Measurements from ENCODE around the gene TLK1.
"Not testable (repeated sequence)": the region's sequence is repeated elsewhere in the genome, so short reads cannot be mapped to it uniquely, and the experiment has no call there.

TLK1 gene

GRCh38 chr2:171076422-171076821 is 84.3 kb downstream of the TLK1 start:
- DNase-seq, result not testable (repeated sequence)

- no peak for DNase-seq
Observed at GRCh38 chr2:171072164-171072563, 88.5 kb downstream of the TLK1 start.

- DNase-seq, result no peak
Observed at GRCh38 chr2:171069286-171069956, 91.3 kb downstream of the TLK1 start.

GRCh38 chr2:171066110-171066509 is 94.6 kb downstream of the TLK1 start:
- no peak for DNase-seq

- no peak for DNase-seq
Observed at GRCh38 chr2:171057575-171057974, 103.1 kb downstream of the TLK1 start.

- no peak for DNase-seq
Observed at GRCh38 chr2:171056307-171056706, 104.4 kb downstream of the TLK1 start.

GRCh38 chr2:171049691-171050090 is 111.0 kb downstream of the TLK1 start:
- DNase-seq, result no peak

GRCh38 chr2:171046048-171046560 is 114.6 kb downstream of the TLK1 start:
- DNase-seq, result no peak

- DNase-seq, result no peak
Observed at GRCh38 chr2:171044416-171044815, 116.3 kb downstream of the TLK1 start.

GRCh38 chr2:171042253-171042969 is 118.3 kb downstream of the TLK1 start:
- no peak for DNase-seq

GRCh38 chr2:171036532-171036931 is 124.2 kb downstream of the TLK1 start:
- no peak for DNase-seq

- DNase-seq, result no peak
Observed at GRCh38 chr2:171034315-171034714, 126.4 kb downstream of the TLK1 start.

- DNase-seq, result no peak
Observed at GRCh38 chr2:171025214-171025613, 135.5 kb downstream of the TLK1 start.

GRCh38 chr2:171018522-171018921 is 142.2 kb downstream of the TLK1 start:
- no peak for DNase-seq

GRCh38 chr2:171016125-171016524 is 144.6 kb downstream of the TLK1 start:
- no peak for DNase-seq

- no peak for DNase-seq
Observed at GRCh38 chr2:171013851-171014250, 146.8 kb downstream of the TLK1 start.

- DNase-seq, result no peak
Observed at GRCh38 chr2:171009386-171009785, 151.3 kb downstream of the TLK1 start.

- no peak for DNase-seq
Observed at GRCh38 chr2:171008550-171009205, 152.0 kb downstream of the TLK1 start.

- DNase-seq, result no peak
Observed at GRCh38 chr2:171004833-171005232, 155.9 kb downstream of the TLK1 start.

GRCh38 chr2:171004363-171004762 is 156.3 kb downstream of the TLK1 start:
- DNase-seq, result no peak

- DNase-seq, result no peak
Observed at GRCh38 chr2:170999654-171000053, 161.0 kb downstream of the TLK1 start.

- DNase-seq, result no peak
Observed at GRCh38 chr2:170997893-170998597, 162.6 kb downstream of the TLK1 start.

- DNase-seq, result no peak
Observed at GRCh38 chr2:170996316-170996715, 164.4 kb downstream of the TLK1 start.

Measured in SHP77 treated with DMSO at 0.1 percent for 48 hours (cell line).